Kidney (tissue), 14 donors: Measurements from ENCODE around the gene DACT2. TPM values are rescaled to one million over a fixed set of nuclear protein-coding genes. Genes with fewer than 3 reads are reported as not detected.

Experiments used
- DNase-seq, 5 donors: peaks; one replicate each; pipeline ENCODE4 v3.0.0-alpha.2; 2013 to 2020
- FAIRE-seq: peaks from 2 replicates; lab custom pipeline; 2012; peaks lifted over from hg19 to GRCh38; lab: Jason Lieb, UNC
- H3K27ac ChIP-seq, 2 donors: one replicate each; pipeline ENCODE4 v1.7.0; 2013; ENCODE audit warnings: low read depth in 2 of 2, low read length in 2 of 2, inconsistent platforms in 1 of 2
- H3K27me3 ChIP-seq: one replicate; pipeline ENCODE4 v1.7.1; 2013; ENCODE audit warnings: low read length, inconsistent platforms; ENCODE audit not compliant: control insufficient read depth, insufficient read depth
- H3K36me3 ChIP-seq, 3 donors: one replicate each; pipeline versions ENCODE4 v1.7.0 to v1.7.1; 2013; ENCODE audit warnings: low read length in 3 of 3, control low read depth in 1 of 3, inconsistent platforms in 1 of 3; ENCODE audit not compliant: insufficient read depth in 3 of 3, control insufficient read depth in 2 of 3
- H3K4me1 ChIP-seq, 3 donors: one replicate each; pipeline versions ENCODE4 v1.7.0 to v1.7.1; 2013; ENCODE audit warnings: low read length in 3 of 3, inconsistent platforms in 1 of 3, low read depth in 1 of 3; ENCODE audit not compliant: control insufficient read depth in 2 of 3, insufficient read depth in 2 of 3
- H3K4me3 ChIP-seq, 3 donors: one replicate each; pipeline versions ENCODE4 v1.7.0 to v1.8.1; 2013; ENCODE audit warnings: low read length in 3 of 3, control low read depth in 1 of 3, inconsistent platforms in 1 of 3
- H3K9ac ChIP-seq, 3 donors: one replicate each; pipeline versions ENCODE4 v1.7.0 to v1.7.1; 2013; ENCODE audit warnings: low read length in 3 of 3, control low read depth in 1 of 3, inconsistent platforms in 1 of 3
- H3K9me3 ChIP-seq, 3 donors: one replicate each; pipeline versions ENCODE4 v1.7.0 to v1.7.1; 2013; ENCODE audit warnings: low read length in 3 of 3, control low read depth in 1 of 3, inconsistent platforms in 1 of 3; ENCODE audit not compliant: control insufficient read depth in 2 of 3, insufficient read depth in 1 of 3
- intact Hi-C: fragments of 100-400 bp; cut with DNase I; formaldehyde crosslinking; loops from one replicate; pipeline ENCODE4 v1.11.1; 2022
- polyA plus RNA-seq: library from polyadenylated mRNA; stranded (reverse); fragments of 350-450 nt; fragmentation: Illumina TruSeq; extraction: RNeasy Lipid Tissue Mini Kit (QIAGEN cat#74804); gene quantifications from one replicate; pipeline ENCODE4 v1.2.3, GENCODE V29; 2014; ENCODE audit warnings: low read depth, low replicate concordance; ENCODE audit not compliant: insufficient read depth
- total RNA-seq: library from RNA; stranded (reverse); fragmentation: NEBNext Ultra II Directional; extraction: Animal tissue kit (Norgen Biotek cat#: 25700); gene quantifications from one replicate; pipeline ENCODE4 v1.2.1, GENCODE V29; 2021
- TF ChIP-seq, protein P1 (sequence below): IDR thresholded peaks from 3 replicates; pipeline ENCODE4 v1.5.1; 2012; ENCODE audit warnings: mild to moderate bottlenecking, moderate library complexity, borderline replicate concordance; ENCODE audit not compliant: insufficient read depth; ENCODE audit errors: extremely low read depth
- donor health status: control.
- donor health status: control.
- donor health status: control.
- donor health status: control.
- donor health status: control.
- donor health status: DM: yes; HTN: yes; CAD: no.
- donor health status: Normal renal cell carcinoma (clear cell type).

Gene DACT2
- total and polyA plus RNA-seq, 2 donors from 2014 or later: 4.8 to 5.0 TPM

DNA sequence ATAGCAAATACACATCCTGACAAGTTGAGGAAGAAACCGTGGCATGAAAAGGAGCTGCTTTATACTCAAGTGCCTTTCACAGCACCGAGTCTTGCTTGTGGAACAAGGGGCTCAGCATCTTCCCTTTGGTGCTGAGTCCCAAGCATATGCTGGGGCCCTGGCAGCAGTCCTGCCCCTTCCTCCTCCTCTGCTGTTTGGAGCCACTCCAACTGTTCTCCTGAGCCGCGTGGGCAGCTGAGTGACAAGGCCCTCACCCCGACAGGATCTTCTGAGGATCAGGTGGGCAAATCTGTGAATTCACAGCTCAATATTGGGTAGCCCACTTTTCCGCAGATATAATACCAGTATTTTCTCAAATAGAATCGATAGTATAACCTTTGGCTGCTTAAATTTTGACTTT, 24.7 kb downstream of the DACT2 start:
- peaks cover 0 to 4% (median 4%) of the 10 kb centered on the region in 3 donors for H3K4me1 ChIP-seq
- no peaks in the 10 kb centered on the region for H3K36me3 ChIP-seq
- H3K27ac ChIP-seq: no peak overlapping the region
- no peaks in the 10 kb centered on the region for H3K27me3 ChIP-seq
- intact Hi-C loops: no loop called here
- FAIRE-seq: no peak
- TF ChIP-seq, protein P1, sequence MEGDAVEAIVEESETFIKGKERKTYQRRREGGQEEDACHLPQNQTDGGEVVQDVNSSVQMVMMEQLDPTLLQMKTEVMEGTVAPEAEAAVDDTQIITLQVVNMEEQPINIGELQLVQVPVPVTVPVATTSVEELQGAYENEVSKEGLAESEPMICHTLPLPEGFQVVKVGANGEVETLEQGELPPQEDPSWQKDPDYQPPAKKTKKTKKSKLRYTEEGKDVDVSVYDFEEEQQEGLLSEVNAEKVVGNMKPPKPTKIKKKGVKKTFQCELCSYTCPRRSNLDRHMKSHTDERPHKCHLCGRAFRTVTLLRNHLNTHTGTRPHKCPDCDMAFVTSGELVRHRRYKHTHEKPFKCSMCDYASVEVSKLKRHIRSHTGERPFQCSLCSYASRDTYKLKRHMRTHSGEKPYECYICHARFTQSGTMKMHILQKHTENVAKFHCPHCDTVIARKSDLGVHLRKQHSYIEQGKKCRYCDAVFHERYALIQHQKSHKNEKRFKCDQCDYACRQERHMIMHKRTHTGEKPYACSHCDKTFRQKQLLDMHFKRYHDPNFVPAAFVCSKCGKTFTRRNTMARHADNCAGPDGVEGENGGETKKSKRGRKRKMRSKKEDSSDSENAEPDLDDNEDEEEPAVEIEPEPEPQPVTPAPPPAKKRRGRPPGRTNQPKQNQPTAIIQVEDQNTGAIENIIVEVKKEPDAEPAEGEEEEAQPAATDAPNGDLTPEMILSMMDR: no peak
- DNase-seq: no peak
- H3K9ac ChIP-seq: no peak overlapping the region
- no peak overlapping the region for H3K4me3 ChIP-seq
- H3K9me3 ChIP-seq: no peaks in the 10 kb centered on the region

DNA sequence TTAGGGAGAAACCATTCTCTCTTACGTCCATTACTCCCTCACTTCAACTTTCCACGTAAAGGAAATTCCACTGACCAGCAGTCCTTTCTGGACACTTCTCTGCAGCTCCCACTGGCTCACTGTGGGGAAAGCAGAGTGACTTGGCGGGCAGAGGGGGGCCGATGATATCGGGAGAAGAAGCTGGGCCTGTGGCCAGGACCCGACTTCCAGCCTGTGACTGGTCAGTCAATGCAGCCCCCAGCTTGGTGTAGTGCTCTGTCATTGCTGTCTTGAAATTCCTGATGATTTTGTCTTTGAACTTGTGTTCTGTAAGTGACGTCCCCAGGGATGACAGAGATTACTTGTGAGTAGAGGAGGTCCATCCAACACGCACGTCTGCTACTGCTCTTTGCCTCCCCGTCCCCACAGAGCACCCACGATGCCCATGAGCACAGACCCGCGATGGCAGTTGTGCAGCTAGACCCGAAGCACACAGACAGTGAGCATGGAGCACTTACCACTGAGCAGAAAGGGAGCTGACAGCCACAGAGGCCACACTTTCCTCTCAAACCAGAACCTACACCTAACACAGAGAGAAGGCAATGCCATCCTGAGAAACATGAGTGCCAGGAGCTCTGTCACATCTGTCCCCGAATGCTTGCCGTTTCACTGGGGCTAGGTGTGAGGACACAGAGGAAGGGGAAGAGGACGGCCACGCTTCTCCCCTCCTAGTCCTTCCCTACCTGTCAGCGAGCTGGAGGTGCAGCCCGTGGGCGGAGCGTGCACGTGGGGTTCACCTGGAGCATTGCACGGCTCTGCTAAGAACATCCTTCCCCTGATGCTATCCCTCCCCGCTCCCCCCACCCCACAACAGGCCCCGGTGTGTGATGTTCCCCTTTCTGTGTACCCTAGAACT, 25.7 kb downstream of the DACT2 start:
- TF ChIP-seq, protein P1: no peak
- Histone ChIP-seq H3K4me3 (no peak overlapping the region), H3K9ac (no peak overlapping the region), H3K36me3 (no peaks in the 10 kb centered on the region), H3K9me3 (no peaks in the 10 kb centered on the region), H3K27me3 (no peaks in the 10 kb centered on the region), H3K4me1 (peaks cover 0 to 2% (median 0%) of the 10 kb centered on the region in 3 donors), H3K27ac (no peak overlapping the region)
- DNase-seq (peak in 1 of 5 donors; percentile 29), FAIRE-seq (no peak)
- intact Hi-C loops: no loop called here

DNA sequence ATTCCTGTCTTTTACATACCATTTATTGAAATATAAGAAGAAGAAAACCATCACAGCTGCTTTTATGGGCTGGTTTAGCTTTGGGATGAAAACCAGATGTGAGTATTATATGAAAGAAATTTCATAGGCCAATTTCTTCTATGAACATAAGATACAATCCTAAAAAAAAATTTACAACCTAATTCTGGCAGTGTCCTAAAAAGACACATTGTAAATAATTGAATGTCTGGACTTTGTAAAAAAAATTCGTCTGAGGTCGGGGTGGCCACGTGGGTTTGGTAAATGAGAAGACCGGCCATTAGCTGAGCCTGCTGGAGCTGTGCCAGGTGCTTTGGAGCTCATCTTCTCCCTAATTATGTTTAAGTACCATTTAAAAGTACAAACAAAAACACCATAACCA, 26.8 kb downstream of the DACT2 start:
- Histone ChIP-seq H3K27ac (no peak overlapping the region), H3K9me3 (no peaks in the 10 kb centered on the region), H3K36me3 (no peaks in the 10 kb centered on the region), H3K9ac (no peak overlapping the region), H3K4me3 (no peak overlapping the region), H3K27me3 (no peaks in the 10 kb centered on the region), H3K4me1 (peaks cover 0 to 2% (median 0%) of the 10 kb centered on the region in 3 donors)
- intact Hi-C loops: no loop called here
- TF ChIP-seq, protein P1: no peak
- FAIRE-seq (no peak), DNase-seq (peak in 2 of 5 donors; percentile 61 to 89)
